GM18508 (cell line): ENCODE measurements around the gene HDGFL1.

ENCODE experiments used
- ATAC-seq: cut with Tn5 transposase; IDR thresholded peaks from one replicate; pipeline ENCODE4 v1.9.1; 2021; ENCODE audit warnings: moderate number of reproducible peaks; ENCODE audit not compliant: insufficient read depth, unreplicated experiment

Gene HDGFL1

DNA sequence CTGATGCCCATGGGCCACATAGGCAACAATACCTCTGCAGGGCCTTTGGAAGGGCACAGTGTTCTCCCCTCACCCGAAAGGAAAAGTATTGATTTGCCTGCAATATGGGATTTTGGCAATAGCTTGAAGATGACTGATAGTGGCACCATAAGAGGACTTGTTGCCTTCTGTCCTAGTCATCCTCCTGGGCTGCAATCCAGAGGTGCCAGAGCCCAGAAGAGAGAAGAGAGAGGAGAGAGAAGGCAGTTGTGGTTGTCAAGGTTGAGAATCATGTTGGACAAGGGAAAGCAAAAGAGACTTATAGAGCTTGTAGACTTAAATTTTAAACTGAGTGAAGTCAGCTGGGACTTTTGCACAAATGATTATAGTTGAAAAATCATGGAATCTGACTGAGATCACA is 14.6 kb downstream of the HDGFL1 start:
- ATAC-seq = no peak

DNA sequence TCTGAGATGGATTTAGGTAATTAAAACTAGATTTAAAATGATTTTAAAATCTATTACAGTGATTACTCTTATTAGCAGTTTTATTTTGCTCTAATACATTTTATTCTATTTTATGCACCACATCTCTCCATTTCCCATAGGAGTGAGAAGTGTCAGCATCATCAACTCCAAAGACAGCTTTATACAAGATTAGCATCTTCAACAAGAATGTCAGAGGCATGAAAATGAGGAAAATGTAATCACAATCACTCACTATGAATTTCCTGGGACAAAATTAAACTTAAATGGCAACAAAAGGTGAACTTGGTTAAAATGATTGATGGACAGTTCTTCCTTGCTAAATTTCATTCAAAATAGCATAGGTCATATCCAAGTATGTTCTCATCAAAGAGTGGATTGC is 19.8 kb downstream of the HDGFL1 start:
- no peak for ATAC-seq

DNA sequence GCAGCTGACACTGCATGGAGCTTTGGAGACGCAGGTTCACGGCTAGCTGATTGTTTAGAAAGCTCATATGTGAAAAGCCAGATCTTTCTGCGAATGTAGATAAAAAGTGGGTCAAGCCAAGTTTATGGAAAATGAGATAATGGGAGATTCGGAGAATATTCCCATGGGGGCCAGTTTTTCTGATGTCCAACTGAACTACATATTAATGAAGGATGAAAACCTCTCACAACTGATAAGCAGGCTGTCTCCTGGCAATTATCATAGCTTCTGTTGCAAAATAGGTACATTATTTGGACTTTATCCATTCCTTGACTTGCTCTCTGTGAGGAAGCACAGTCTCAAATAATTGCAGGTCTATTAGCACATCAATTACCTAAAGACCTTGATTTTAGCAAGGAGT is 21.1 kb downstream of the HDGFL1 start:
- ATAC-seq = no peak

DNA sequence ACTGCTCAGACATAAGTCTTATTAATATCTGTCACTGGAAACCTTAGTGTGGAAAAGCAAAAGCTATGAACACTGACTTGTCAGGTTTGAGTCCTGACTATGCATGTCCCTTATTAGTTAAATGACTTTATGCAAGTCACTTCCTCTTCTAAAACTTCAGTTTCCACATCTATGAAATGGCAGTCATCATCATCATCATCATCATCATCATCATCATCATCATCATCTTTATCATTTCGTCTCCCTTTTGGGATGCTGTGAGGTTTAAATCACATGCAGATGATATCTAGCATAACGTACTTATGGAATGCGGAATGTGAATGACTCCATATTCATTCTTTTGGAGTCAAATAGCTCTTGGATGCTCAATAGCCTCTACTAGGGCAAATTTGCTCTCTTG is 24.5 kb downstream of the HDGFL1 start:
- ATAC-seq = no peak

- no peak for ATAC-seq
Measured at GRCh38 chr6:22596011-22596410, 26.6 kb downstream of the HDGFL1 start.

DNA sequence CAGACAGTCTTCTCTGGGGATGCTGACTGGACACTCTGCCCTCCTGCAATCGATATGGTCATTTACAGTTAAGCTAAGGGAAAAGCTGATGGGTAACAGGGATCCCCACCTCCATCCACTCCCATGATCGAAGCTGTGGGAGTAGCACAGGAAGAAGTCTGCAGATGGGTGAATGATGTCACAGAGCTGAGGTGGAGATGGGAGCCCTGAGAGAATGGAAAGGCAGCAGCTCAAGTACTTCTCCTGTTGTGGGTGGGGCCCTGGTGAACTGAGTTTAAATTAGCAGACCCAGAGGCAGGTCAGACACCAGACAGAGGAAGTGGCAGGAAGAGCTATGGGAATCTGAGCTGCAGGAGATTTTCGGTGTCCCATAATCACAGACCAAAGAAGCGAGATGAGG is 29.0 kb downstream of the HDGFL1 start:
- no peak for ATAC-seq

- ATAC-seq = no peak
Measured at GRCh38 chr6:22600059-22600458, 30.7 kb downstream of the HDGFL1 start.

- no peak for ATAC-seq
Measured at GRCh38 chr6:22601984-22602383, 32.6 kb downstream of the HDGFL1 start.

DNA sequence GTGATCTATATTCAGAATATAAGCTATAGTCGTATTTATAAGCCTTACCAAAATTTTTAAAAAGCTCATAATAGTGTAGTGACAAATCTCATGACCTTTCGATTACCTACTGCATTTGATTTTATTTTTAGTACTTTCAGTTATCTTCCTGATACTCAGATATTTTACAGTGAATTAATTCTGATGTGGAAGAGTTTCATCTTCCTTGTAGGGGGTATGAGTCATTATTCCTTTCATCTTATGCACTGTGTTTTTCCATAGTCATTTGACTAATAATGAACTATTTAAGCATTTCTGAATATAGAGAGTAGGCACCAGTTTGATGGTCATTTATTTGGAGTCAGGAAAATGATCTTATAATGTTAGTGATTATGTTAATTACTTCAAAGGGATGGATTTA is 36.4 kb downstream of the HDGFL1 start:
- ATAC-seq = no peak

- ATAC-seq = no peak
Measured at GRCh38 chr6:22610127-22610526, 40.8 kb downstream of the HDGFL1 start.

DNA sequence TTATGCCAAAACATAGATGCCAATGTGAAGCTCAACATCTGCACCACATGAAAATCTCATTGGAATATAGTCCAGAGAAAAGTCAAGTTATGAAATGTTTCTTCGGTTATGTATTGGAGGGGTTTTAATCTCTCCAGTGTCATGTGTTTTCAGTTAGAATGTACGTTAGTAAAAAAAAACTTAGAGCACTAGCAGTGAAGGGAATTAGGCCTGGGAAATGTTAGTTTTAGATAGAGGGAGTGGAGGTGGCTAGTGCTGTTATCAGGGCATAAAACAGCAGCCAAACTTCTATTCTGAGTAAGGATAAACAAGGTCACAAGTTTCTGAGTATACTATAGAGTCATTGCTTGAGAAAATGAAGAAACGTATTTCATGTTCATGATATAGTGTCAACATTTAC is 42.9 kb downstream of the HDGFL1 start:
- no peak for ATAC-seq

DNA sequence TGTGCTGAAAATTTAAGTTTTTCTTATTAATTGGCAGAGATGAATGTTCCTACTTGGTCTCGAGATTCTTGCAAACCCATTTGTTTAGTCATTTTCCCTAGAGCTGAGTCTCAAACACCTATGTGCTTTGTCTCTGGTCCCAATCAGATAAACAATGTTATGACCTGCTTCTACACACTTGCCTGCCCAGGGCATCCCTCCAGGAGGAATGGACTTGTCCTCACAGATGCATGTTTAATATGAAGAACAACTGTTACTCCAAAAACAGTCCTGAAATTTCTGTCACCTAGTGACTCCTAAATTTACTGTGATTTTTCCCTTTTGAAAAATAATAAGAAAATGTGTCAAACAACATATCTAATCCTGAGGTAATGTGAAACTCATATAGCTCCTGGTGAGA is 43.7 kb downstream of the HDGFL1 start:
- no peak for ATAC-seq

DNA sequence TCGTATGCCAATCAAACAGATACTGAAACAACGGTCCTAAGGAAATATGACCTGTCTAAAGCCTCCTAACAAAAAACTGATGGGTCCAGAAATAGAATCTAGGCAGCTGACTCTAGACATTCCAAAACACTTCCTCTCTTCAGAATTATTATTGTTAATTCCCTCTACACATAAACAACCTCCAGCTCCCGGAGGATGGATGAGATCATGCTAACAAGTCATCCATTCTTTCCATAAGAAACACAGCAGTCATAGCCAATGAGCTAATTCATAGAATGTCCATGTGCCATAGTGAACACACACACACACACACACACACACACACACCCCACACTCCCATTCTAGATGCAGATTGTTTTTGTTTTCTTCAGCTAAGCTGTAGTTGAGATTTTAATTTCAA is 44.3 kb downstream of the HDGFL1 start:
- ATAC-seq = no peak

- ATAC-seq = no peak
Measured at GRCh38 chr6:22614547-22614946, 45.2 kb downstream of the HDGFL1 start.

DNA sequence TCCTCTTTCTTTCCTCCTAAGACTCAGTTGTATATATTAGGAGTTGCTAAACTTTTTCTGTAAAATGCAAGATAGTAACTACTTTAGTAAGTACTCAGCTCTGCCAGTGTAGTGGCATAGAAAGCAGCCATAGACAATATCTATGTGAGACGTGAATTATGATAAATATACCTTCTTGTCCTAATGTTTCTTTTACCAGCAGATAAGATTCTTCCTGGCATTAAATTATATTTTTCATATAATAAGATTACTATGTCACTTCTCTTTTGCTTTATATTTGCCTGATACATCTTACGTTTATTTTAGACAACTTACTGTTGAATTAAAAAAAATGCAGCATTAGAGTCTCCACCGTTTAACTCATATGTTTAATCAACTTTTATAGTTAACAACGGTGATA is 51.7 kb downstream of the HDGFL1 start:
- ATAC-seq = no peak
